Left lung (tissue), 14 donors: ENCODE data around the gene INPP4B. TPM values are rescaled to one million over a fixed set of nuclear protein-coding genes. Genes with fewer than 3 reads are reported as not detected.
A peak's percentile ranks its signal among the peaks of the same experiment; 100 is the strongest.

ENCODE experiments used
- ATAC-seq: fragments of 200-7000 bp; cut with Tn5 transposase; one replicate; pipeline ENCODE4 v1.9.1; 2020; ENCODE audit warnings: moderate library complexity
- DNase-seq, 4 donors: peaks; one replicate each; pipeline ENCODE4 v3.0.0-alpha.2; 2013 to 2020
- H3K27ac ChIP-seq, 2 donors: fragments of 200-600 bp; sonication (generic) in 1 of 2; one replicate each; pipeline versions ENCODE4 v1.5.0 to v1.8.0; 2020 to 2021
- H3K27me3 ChIP-seq, 2 donors: fragments of 200-600 bp; sonication (generic) in 1 of 2; one replicate each; pipeline versions ENCODE4 v1.5.0 to v1.8.0; 2020 to 2021
- H3K36me3 ChIP-seq, 2 donors: fragments of 200-600 bp; sonication (generic) in 1 of 2; one replicate each; pipeline versions ENCODE4 v1.5.0 to v1.8.0; 2020 to 2021
- H3K4me1 ChIP-seq, 2 donors: fragments of 200-600 bp; one replicate each; pipeline ENCODE4 v1.8.0; 2021
- H3K4me3 ChIP-seq, 2 donors: fragments of 200-600 bp; sonication (generic) in 1 of 2; one replicate each; pipeline versions ENCODE4 v1.5.0 to v1.8.0; 2020 to 2021; ENCODE audit warnings: mild to moderate bottlenecking in 1 of 2
- H3K9me3 ChIP-seq, 2 donors: fragments of 200-600 bp; sonication (generic) in 1 of 2; one replicate each; pipeline versions ENCODE4 v1.5.0 to v1.8.0; 2020 to 2021
- intact Hi-C, 2 donors: fragments of 100-400 bp; cut with DNase I; formaldehyde crosslinking; loops; one replicate each; pipeline versions ENCODE4 v1.11.2 to v1.14.2; 2022
- long read RNA-seq, 12 donors: library from polyadenylated mRNA in 2 of 12; unstranded in 2 of 12; transcript quantifications; one replicate each; pipeline ENCODE4 v2.0.0 and lab custom pipeline, GENCODE V29; 2019 to 2026
- polyA plus RNA-seq, 6 donors: library from polyadenylated mRNA; unstranded; fragments of 120-200 nt; gene quantifications; one replicate each; pipeline ENCODE4 v1.2.1, GENCODE V29; 2013; ENCODE audit not compliant: insufficient read length in 6 of 6
- total RNA-seq, 2 donors: library from RNA; stranded (reverse); fragmentation: NEBNext Ultra II Directional; extraction: Animal tissue kit (Norgen Biotek cat#: 25700); gene quantifications; one replicate each; pipeline ENCODE4 v1.2.1, GENCODE V29; 2021
- TF ChIP-seq, protein P1 (sequence below), 2 donors: fragments of 200-600 bp; sonication (generic) in 1 of 2; IDR thresholded peaks; one replicate each; pipeline versions ENCODE4 v1.5.0 to v1.8.0; 2021; ENCODE audit warnings: antibody characterized with exemption in 2 of 2
- donor health status: DM: no; HTN: yes; CAD: no.
- donor health status: DM: no; HTN: no; CAD: no.

The INPP4B gene
- total RNA-seq (10 to 100 TPM; 11.7 to 11.8 TPM), polyA plus RNA-seq (10 to 100 TPM in 4 of 6 donors, 1 to 10 TPM in 2; 7.3 to 15.1 (median 11.0) TPM)
- long read RNA-seq, donor 1 = 0 reads
- long read RNA-seq, donor 2 = 0 reads
- long read RNA-seq, donor 3, partial matches to known transcripts = 0 of 1 reads
- long read RNA-seq, donor 3, other reads (novel, unspliced or antisense) = 0 of 1 reads
- long read RNA-seq, donor 4, partial matches to known transcripts = 1 of 1 reads
- long read RNA-seq, donor 4, other reads (novel, unspliced or antisense) = 0 of 1 reads
- long read RNA-seq, donor 5 = 0 reads
- long read RNA-seq, donor 6 = 0 reads
- long read RNA-seq, donor 7 = 0 reads
- long read RNA-seq, donor 8 = 0 reads
- long read RNA-seq, donor 9 = 0 reads
- long read RNA-seq, donor 10, partial matches to known transcripts = 3 of 3 reads
- long read RNA-seq, donor 10, other reads (novel, unspliced or antisense) = 0 of 3 reads
- long read RNA-seq, donor 11 = 0 reads
- long read RNA-seq, donor 12 = 0 reads

DNA sequence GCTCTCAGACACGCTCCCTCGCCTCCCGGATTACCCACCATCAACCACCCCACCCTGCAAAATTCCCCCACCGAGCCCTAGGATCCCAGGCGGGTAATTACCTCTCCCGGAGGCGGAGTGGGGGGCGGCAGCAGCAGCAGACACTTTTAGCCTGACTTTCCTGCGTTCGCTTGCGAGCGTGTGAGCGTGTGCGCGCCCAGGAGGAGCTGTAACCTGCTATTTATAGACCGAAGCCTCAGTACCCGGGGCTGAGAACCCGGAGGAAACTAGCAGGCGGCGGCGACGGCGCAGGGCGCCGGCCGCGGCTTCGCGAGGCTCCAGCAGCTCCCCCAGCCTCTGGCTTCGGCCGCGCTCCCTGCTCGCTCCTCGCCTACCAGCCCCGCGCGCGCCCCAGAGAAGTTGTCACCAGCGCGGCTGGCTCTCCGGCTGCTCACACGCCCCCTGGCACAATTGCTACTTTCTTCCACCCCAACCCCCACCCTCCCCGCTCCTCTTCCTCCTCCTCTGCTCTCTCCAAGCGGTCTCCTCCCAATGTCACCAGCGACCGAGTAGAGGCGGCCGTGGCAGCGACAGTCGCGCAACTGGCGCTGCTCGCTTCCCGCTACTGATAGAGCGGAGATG, at the start of gene INPP4B:
Gene INPP4B (minus strand): TSS at position 194 of the 621 bp plus-strand sequence.
- peak; percentile 35 to 84 (median 62) for DNase-seq
- H3K4me3 ChIP-seq = peak within 1 kb of the TSS; percentile 50 to 57
- H3K27me3 ChIP-seq = peaks cover 10 to 44% of the 10 kb centered on the region in 2 donors
- peak within 1 kb of the TSS in 1 of 2 donors; percentile 35 for H3K27ac ChIP-seq
- intact Hi-C loops = loop anchor here in 1 of 2 donors (10.0 kb wide), 1 partner anchor 721 kb away; no protein-coding TSS in a partner anchor
- ATAC-seq = peak; percentile 83
- no peaks in the 10 kb centered on the region for H3K36me3 ChIP-seq
- TF ChIP-seq, protein P1, sequence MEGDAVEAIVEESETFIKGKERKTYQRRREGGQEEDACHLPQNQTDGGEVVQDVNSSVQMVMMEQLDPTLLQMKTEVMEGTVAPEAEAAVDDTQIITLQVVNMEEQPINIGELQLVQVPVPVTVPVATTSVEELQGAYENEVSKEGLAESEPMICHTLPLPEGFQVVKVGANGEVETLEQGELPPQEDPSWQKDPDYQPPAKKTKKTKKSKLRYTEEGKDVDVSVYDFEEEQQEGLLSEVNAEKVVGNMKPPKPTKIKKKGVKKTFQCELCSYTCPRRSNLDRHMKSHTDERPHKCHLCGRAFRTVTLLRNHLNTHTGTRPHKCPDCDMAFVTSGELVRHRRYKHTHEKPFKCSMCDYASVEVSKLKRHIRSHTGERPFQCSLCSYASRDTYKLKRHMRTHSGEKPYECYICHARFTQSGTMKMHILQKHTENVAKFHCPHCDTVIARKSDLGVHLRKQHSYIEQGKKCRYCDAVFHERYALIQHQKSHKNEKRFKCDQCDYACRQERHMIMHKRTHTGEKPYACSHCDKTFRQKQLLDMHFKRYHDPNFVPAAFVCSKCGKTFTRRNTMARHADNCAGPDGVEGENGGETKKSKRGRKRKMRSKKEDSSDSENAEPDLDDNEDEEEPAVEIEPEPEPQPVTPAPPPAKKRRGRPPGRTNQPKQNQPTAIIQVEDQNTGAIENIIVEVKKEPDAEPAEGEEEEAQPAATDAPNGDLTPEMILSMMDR (IDR thresholded peaks at IDR 0.05) = no peak
- peaks cover 0 to 19% of the 10 kb centered on the region in 2 donors for H3K4me1 ChIP-seq
- no peaks in the 10 kb centered on the region for H3K9me3 ChIP-seq

DNA sequence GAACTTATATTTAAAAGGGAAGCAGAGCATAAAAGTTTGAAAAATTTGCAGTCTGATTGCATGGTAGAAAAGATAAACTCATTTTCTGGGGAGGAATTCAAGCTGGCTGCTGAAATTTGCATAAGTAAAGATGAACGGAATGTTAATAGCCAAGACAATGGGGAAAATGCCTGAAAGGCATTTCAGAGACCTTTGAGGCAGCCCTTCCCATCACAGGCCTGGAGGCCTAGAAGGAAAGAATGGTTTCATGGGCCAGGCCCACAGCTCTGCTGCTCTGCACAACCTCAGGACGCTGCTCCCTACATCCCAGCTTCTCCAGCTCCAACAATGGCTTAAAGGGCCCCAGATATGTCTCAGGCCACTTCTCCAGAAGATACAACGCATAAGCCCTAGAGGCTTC, 46.9 kb upstream of the INPP4B start:
- no peak for ATAC-seq
- TF ChIP-seq, protein P1 (IDR thresholded peaks at IDR 0.05) = no peak

DNA sequence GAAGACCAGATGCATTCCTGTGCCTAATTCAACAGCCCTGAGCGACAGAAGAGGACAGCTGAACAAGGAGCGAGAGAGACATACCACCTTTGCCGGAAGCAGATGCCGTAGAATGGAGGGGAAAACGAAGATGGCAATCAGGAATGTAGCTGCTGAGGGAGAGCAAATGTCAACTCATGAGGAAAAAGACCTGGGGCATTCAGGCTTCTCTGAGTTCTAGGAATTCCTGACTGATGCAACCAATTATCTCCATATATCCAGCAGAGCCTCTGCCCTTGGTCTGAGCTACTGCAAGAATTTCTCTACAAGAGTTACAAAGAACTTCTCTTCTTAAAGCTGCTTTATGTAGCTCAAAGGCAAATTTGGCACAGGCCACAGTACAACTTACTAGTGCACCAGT, 40.5 kb upstream of the INPP4B start:
- no peak for ATAC-seq
- intact Hi-C loops = no loop called here
- no peaks in the 10 kb centered on the region for H3K36me3 ChIP-seq

More for the DNA sequence above, 46.9 kb upstream of the INPP4B start:
- Histone ChIP-seq H3K4me1 (no peaks in the 10 kb centered on the region), H3K27me3 (no peaks in the 10 kb centered on the region), H3K4me3 (no peak overlapping the region), H3K9me3 (peaks cover 0 to 34% of the 10 kb centered on the region in 2 donors), H3K36me3 (no peaks in the 10 kb centered on the region), H3K27ac (no peak overlapping the region)
- intact Hi-C loops = no loop called here
- DNase-seq = no peak

DNA sequence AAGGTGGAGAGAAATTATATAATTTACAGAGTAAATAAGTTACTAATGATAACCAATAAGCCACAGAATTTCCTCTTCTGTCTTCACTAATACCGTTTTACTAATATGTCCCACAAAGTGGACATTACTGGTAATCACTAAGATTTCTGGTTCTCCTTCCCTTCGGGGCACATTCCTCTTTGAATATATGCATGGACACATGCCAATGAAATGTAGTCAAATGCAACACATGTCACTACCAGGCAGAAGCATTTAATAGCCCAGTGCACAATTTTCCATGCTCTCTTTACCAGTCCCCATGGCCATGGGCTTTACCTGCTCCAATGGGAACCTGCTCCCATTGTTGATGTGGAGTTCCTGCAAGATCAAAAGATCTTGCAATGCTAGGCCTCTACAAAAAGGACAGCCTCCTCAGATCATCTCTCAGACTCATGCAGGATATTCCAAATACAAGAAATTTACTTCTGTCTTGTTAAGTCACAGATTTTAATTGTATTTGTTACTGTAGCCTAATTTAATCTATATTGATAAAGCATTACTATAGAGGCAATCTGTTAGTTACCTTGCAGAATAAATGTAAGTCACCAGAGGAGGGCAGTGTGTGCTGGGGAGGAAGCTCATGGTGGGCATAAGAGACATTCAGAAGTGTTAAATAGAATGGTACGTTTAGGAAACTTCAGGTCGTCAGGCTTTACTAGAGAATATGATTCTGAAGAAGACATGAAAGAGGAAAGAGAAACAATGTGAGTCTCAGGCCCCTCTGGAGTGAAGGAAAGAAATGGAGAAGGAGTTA, 37.1 kb upstream of the INPP4B start:
- no peak overlapping the region for H3K27ac ChIP-seq
- H3K4me3 ChIP-seq = no peak overlapping the region
- H3K27me3 ChIP-seq = no peaks in the 10 kb centered on the region
- no peaks in the 10 kb centered on the region for H3K36me3 ChIP-seq
- DNase-seq = peak in 1 of 4 donors; percentile 16
- no peaks in the 10 kb centered on the region for H3K9me3 ChIP-seq
- intact Hi-C loops = no loop called here
- TF ChIP-seq, protein P1 (IDR thresholded peaks at IDR 0.05) = peak in 1 of 2 donors; percentile 26
- ATAC-seq = no peak
- no peaks in the 10 kb centered on the region for H3K4me1 ChIP-seq

More for the DNA sequence above, 40.5 kb upstream of the INPP4B start:
- DNase-seq = no peak
- Histone ChIP-seq H3K4me1 (no peaks in the 10 kb centered on the region), H3K4me3 (no peak overlapping the region), H3K9me3 (no peaks in the 10 kb centered on the region), H3K27me3 (no peaks in the 10 kb centered on the region), H3K27ac (no peak overlapping the region)
- TF ChIP-seq, protein P1 (IDR thresholded peaks at IDR 0.05) = no peak
